Suprapubic skin (tissue), 4 donors: ENCODE measurements around the gene TRMT10C. TPM values are rescaled to one million over a fixed set of nuclear protein-coding genes. Genes with fewer than 3 reads are reported as not detected.

Experiments
- DNase-seq, 2 donors: peaks; one replicate each; pipeline ENCODE4 v3.0.0-alpha.2; 2019; ENCODE audit warnings: low spot score in 2 of 2
- H3K27ac ChIP-seq: fragments of 200-600 bp; sonication (generic); one replicate; pipeline ENCODE4 v1.5.1; 2019
- H3K27me3 ChIP-seq: fragments of 200-600 bp; sonication (generic); one replicate; pipeline ENCODE4 v1.5.1; 2019
- H3K36me3 ChIP-seq: fragments of 200-600 bp; sonication (generic); one replicate; pipeline ENCODE4 v1.5.1; 2019
- H3K4me1 ChIP-seq: fragments of 200-600 bp; sonication (generic); one replicate; pipeline ENCODE4 v1.5.1; 2019
- H3K4me3 ChIP-seq: fragments of 200-600 bp; sonication (generic); one replicate; pipeline ENCODE4 v1.5.1; 2019; ENCODE audit warnings: mild to moderate bottlenecking
- H3K9me3 ChIP-seq: fragments of 200-600 bp; sonication (generic); one replicate; pipeline ENCODE4 v1.5.1; 2019
- CTCF ChIP-seq, 2 donors: fragments of 200-600 bp in 1 of 2; fragments of 450-650 bp in 1 of 2; sonication (generic) in 1 of 2; IDR thresholded peaks; one replicate each; pipeline ENCODE4 v1.5.1; 2016 to 2019; ENCODE audit warnings: antibody characterized with exemption in 2 of 2, mild to moderate bottlenecking in 1 of 2, moderate library complexity in 1 of 2
- EP300 ChIP-seq: sonication (generic); formaldehyde crosslinking; IDR thresholded peaks from one replicate; pipeline ENCODE4 v1.6.1; 2017; ENCODE audit warnings: antibody characterized with exemption
- POLR2A ChIP-seq, 2 donors: fragments of 450-650 bp; IDR thresholded peaks; one replicate each; pipeline ENCODE4 v1.6.1; 2017; ENCODE audit warnings: antibody characterized with exemption in 2 of 2, mild to moderate bottlenecking in 2 of 2, moderate library complexity in 2 of 2
- POLR2AphosphoS5 ChIP-seq, 3 donors: sonication (generic); formaldehyde crosslinking; IDR thresholded peaks; one replicate each; pipeline ENCODE4 v1.6.1; 2017; ENCODE audit warnings: antibody characterized with exemption in 3 of 3
- WGBS: methylation state at CpG from one replicate; pipeline ENCODE4 v1.1.5; 2018; 5-methylcytosine and 5-hydroxymethylcytosine counted together
- total RNA-seq, 4 donors: library from RNA; depleted of rRNA; stranded (reverse); fragments of >200 nt; gene quantifications; one replicate each; pipeline ENCODE4 v1.1.0, GENCODE V29; 2016

Gene TRMT10C
- 10 to 100 TPM; 22.6 to 36.4 (median 28.1) TPM for total RNA-seq

DNA sequence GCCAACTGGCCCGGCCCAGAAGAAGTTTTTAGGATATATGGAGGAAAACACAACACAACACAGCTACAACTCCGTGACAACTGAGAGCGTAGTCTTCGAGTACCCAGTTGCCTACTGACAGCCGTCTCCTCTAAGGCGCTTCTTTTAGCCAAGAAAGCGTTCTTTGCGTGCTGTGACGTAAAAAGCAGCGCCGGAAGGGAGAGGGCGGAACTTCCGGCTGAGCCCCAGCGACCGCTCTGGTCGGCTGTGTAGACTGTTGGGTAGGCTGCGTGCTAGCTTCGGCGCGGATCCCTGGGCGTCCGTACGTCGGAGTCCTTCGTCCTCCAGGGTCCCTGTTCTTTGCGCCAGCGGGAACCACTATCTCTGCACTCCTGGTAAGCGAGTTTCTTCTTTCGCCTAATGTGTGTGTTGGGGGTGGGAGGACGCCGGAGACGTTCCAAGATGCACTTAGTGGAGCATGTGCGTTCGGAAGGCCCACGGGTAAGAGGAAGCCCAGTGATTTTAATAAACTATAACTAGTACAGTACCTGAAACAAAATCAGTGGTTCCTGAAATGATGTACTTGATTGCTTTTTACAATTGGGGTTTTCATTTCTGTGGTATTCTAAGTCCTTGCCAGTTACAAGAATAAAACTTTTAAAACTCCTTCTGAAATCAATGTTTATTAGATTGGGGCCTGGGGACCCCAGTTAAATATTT lies at the start of gene TRMT10C:
TSS of gene TRMT10C (plus strand) at position 239 of the 699 bp plus-strand sequence. CDS start 2,914 bp downstream, outside the sequence.
- Histone ChIP-seq H3K27ac (peak within 1 kb of the TSS; percentile 87), H3K9me3 (no peaks in the 10 kb centered on the region), H3K36me3 (peaks cover 23% of the 10 kb centered on the region), H3K27me3 (peaks cover 15% of the 10 kb centered on the region), H3K4me1 (peaks cover 11% of the 10 kb centered on the region), H3K4me3 (peak within 1 kb of the TSS; percentile 72)
- under 1% methylated on average over 34 of the region's 35 CpGs for WGBS
- no peak for TF ChIP-seq CTCF (IDR thresholded peaks at IDR 0.05)
- no peak for TF ChIP-seq EP300
- TF ChIP-seq POLR2A (IDR thresholded peaks at IDR 0.05), result peak; percentile 71 to 90
- TF ChIP-seq POLR2AphosphoS5 (IDR thresholded peaks at IDR 0.05), result peak; percentile 77 to 88 (median 79)
- peak; percentile 95 for DNase-seq

DNA sequence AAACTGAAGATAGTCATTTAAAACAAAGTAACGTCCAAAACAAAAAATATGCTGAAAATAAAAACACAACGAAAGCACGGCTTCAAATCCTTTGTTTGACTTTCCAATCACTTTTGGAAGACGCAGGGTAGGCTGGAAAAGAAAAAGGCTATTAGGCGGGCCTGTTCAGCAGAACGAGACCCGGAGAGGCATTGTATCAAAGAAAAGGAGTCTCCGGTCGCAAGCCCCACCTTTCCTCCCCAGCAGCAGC lies 49.3 kb upstream of the TRMT10C start:
- Histone ChIP-seq H3K4me3 (peak overlapping the region; percentile 89), H3K9me3 (no peaks in the 10 kb centered on the region), H3K27ac (peak overlapping the region; percentile 96), H3K36me3 (no peaks in the 10 kb centered on the region), H3K4me1 (peaks cover 12% of the 10 kb centered on the region), H3K27me3 (peaks cover 9% of the 10 kb centered on the region)
- no peak for DNase-seq
- under 1% methylated on average over 9 of the region's 9 CpGs for WGBS
- TF ChIP-seq EP300 (no peak), CTCF (IDR thresholded peaks at IDR 0.05) (no peak), POLR2A (IDR thresholded peaks at IDR 0.05) (no peak), POLR2AphosphoS5 (IDR thresholded peaks at IDR 0.05) (no peak)

DNA sequence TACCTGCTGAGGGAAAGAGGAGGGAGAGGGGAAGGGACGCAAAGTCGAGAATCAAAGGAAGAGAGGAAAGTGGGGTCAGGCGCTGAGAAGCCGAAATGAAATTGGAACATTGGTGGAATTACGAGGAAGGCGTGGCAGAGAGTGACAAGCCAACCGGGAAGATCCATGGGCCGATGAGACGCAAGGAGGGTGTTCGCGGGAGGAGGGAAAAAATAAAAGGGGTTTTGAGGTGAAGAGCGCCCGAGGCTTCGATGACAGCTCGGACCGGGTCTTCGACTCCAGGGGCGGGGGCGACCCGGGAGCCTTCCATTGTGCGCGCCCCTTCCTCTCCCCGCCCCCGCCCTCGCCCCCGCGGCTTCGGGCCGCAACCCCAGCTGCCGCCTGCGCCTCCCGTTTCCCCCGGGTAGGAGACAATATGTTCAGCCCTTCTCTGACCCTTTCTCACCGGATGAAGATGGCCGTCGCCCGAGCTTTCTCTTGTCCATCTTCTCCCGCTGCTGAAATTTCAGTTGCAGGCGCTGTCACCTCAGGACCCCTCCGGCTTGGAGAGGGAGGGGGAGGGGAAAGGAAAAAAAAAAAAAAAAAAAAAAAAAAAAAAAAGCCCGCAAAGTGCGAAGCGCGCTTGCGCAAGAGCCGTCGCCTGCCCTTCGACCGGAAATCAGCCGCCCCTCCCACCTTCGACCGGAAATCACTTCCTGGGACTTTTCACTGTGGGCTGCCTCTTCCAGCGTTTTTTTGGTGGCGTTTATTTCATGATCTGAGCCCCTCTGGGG lies 48.8 kb upstream of the TRMT10C start, which contains the start of gene SENP7:
TSS of gene SENP7 (minus strand) at position 567 of the 773 bp plus-strand sequence. CDS start at position 485, 82 bp downstream.
- TF ChIP-seq POLR2A (IDR thresholded peaks at IDR 0.05) (no peak), CTCF (IDR thresholded peaks at IDR 0.05) (no peak), EP300 (no peak), POLR2AphosphoS5 (IDR thresholded peaks at IDR 0.05) (no peak)
- Histone ChIP-seq H3K9me3 (no peaks in the 10 kb centered on the region), H3K27me3 (peaks cover 13% of the 10 kb centered on the region), H3K36me3 (no peaks in the 10 kb centered on the region), H3K27ac (peak within 1 kb of the TSS; percentile 96), H3K4me1 (peaks cover 12% of the 10 kb centered on the region), H3K4me3 (peak within 1 kb of the TSS; percentile 89)
- DNase-seq, result peak; percentile 86 to 90
- under 1% methylated on average over 53 of the region's 54 CpGs for WGBS

- H3K4me1 ChIP-seq, result peaks cover 12% of the 10 kb centered on the region
- no peak for TF ChIP-seq POLR2A (IDR thresholded peaks at IDR 0.05)
- no peak for TF ChIP-seq EP300
- no peak for TF ChIP-seq POLR2AphosphoS5 (IDR thresholded peaks at IDR 0.05)
- TF ChIP-seq CTCF (IDR thresholded peaks at IDR 0.05), result no peak
- H3K36me3 ChIP-seq, result no peaks in the 10 kb centered on the region
- DNase-seq, result no peak
- 14% methylated on average over 12 of the region's 12 CpGs for WGBS
- H3K4me3 ChIP-seq, result peak overlapping the region; percentile 89
- H3K27ac ChIP-seq, result peak overlapping the region; percentile 96
- no peaks in the 10 kb centered on the region for H3K9me3 ChIP-seq
- H3K27me3 ChIP-seq, result peaks cover 15% of the 10 kb centered on the region
Observed at GRCh38 chr3:101513419-101513986, 48.2 kb upstream of the TRMT10C start.

DNA sequence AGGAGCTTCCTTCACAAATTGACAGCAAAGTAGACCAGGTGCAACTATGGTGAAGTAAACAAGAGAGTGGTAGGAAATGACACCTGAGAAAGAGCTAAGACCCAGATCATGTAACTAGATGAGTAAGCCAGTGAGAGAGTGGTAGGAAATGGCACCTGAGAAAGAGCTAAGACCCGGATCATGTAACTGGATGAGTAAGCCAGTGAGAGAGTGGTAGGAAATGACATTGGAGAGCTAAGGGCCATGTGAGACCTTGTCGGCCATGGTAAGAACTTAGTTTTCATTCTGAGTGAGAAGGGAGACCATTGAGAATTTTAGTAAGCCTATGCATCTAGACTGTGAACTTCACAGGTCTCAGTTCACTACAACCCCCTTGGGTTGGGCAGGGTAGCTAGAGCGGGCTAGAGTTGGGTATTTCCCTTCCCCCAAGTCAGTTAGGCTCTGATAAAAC lies 43.2 kb upstream of the TRMT10C start:
- no peak for DNase-seq
- TF ChIP-seq EP300 (no peak), POLR2AphosphoS5 (IDR thresholded peaks at IDR 0.05) (no peak), POLR2A (IDR thresholded peaks at IDR 0.05) (no peak), CTCF (IDR thresholded peaks at IDR 0.05) (no peak)
- WGBS, result 57% methylated on average over 3 of the region's 3 CpGs

More for the DNA sequence above, 43.2 kb upstream of the TRMT10C start:
- no peak overlapping the region for H3K4me3 ChIP-seq
- H3K9me3 ChIP-seq, result no peaks in the 10 kb centered on the region
- H3K27ac ChIP-seq, result no peak overlapping the region
- H3K4me1 ChIP-seq, result peaks cover 10% of the 10 kb centered on the region
- peaks cover 20% of the 10 kb centered on the region for H3K27me3 ChIP-seq
- H3K36me3 ChIP-seq, result no peaks in the 10 kb centered on the region
